Activated B cell treated with CpG ODN at 0.5 μM for 24 hours (primary cell): ENCODE measurements around the gene CIPC. TPM values are rescaled to one million over a fixed set of nuclear protein-coding genes. Genes with fewer than 3 reads are reported as not detected.

Experiments used
- ATAC-seq: fragments of 200-7000 bp; cut with Tn5 transposase; one replicate; pipeline ENCODE4 v1.10.0; 2021; ENCODE audit warnings: low read depth, mild to moderate bottlenecking, moderate library complexity
- CTCF ChIA-PET: fragments of 350-600 bp; sonication (Branson Sonifier 250); formaldehyde crosslinking; loops from one replicate; lab custom pipeline; 2021; ENCODE audit warnings: antibody characterized with exemption; lab: Charles Lee
- POLR2A ChIA-PET: fragments of 350-600 bp; sonication (Branson Sonifier 250); formaldehyde crosslinking; loops from one replicate; lab custom pipeline; 2021; ENCODE audit warnings: antibody characterized with exemption; lab: Charles Lee
- DNase-seq: peaks from one replicate; pipeline ENCODE4 v3.0.0; 2022
- H3K27ac Mint-ChIP-seq: one replicate; pipeline ENCODE4 v1.8.0; 2020; ENCODE audit warnings: mixed read lengths
- H3K27me3 Mint-ChIP-seq: one replicate; pipeline ENCODE4 v1.8.0; 2021; ENCODE audit warnings: mixed read lengths
- H3K36me3 Mint-ChIP-seq: one replicate; pipeline ENCODE4 v1.8.0; 2021; ENCODE audit warnings: low read depth, mixed read lengths
- H3K4me1 Mint-ChIP-seq: one replicate; pipeline ENCODE4 v1.8.0; 2021; ENCODE audit warnings: mixed read lengths
- H3K4me3 Mint-ChIP-seq: one replicate; pipeline ENCODE4 v1.8.0; 2020; ENCODE audit warnings: mild to moderate bottlenecking, mixed read lengths
- H3K9me3 Mint-ChIP-seq: one replicate; pipeline ENCODE4 v1.8.0; 2020; ENCODE audit warnings: mixed read lengths
- CTCF ChIP-seq: fragments of 200-600 bp; IDR thresholded peaks from one replicate; pipeline ENCODE4 v1.8.0; 2022; ENCODE audit warnings: antibody characterized with exemption, mild to moderate bottlenecking
- intact Hi-C: fragments of 100-400 bp; cut with micrococcal nuclease; formaldehyde crosslinking; loops from one replicate; pipeline ENCODE4 v1.15.1; 2024
- total RNA-seq: library from RNA; stranded (reverse); gene quantifications from 2 replicates; pipeline ENCODE4 v1.2.3, GENCODE V29; 2022

Gene CIPC
- total RNA-seq, 1 donor from 2014 or later, result 26.6 TPM

- TF ChIP-seq CTCF, result no peak
- H3K27me3 Mint-ChIP-seq, result peaks cover 33% of the 10 kb centered on the region
- H3K27ac Mint-ChIP-seq, result no peak overlapping the region
- ChIA-PET POLR2A (no interaction called here), CTCF (no interaction called here)
- no peaks in the 10 kb centered on the region for H3K9me3 Mint-ChIP-seq
- H3K4me3 Mint-ChIP-seq, result no peak overlapping the region
- ATAC-seq (no peak), DNase-seq (no peak)
- no peaks in the 10 kb centered on the region for H3K36me3 Mint-ChIP-seq
- intact Hi-C loops, result loop anchor here (10.0 kb wide), 1 partner anchor 1614 kb away; no protein-coding TSS in a partner anchor
- peaks cover 22% of the 10 kb centered on the region for H3K4me1 Mint-ChIP-seq
These were observed 30.4 kb downstream of the CIPC start for GRCh38 chr14:77128414-77128891.

- H3K36me3 Mint-ChIP-seq, result no peaks in the 10 kb centered on the region
- H3K27ac Mint-ChIP-seq, result no peak overlapping the region
- ChIA-PET CTCF (no interaction called here), POLR2A (no interaction called here)
- no peak for TF ChIP-seq CTCF
- H3K4me3 Mint-ChIP-seq, result no peak overlapping the region
- H3K4me1 Mint-ChIP-seq, result peaks cover 5% of the 10 kb centered on the region
- no peaks in the 10 kb centered on the region for H3K9me3 Mint-ChIP-seq
- ATAC-seq, result no peak
- no peak for DNase-seq
- intact Hi-C loops, result no loop called here
- peaks cover 50% of the 10 kb centered on the region for H3K27me3 Mint-ChIP-seq
These were observed 32.3 kb downstream of the CIPC start for GRCh38 chr14:77130386-77130785.

- Mint-ChIP-seq H3K4me3 (no peak overlapping the region), H3K9me3 (no peaks in the 10 kb centered on the region), H3K27me3 (peaks cover 55% of the 10 kb centered on the region), H3K36me3 (no peaks in the 10 kb centered on the region), H3K27ac (no peak overlapping the region), H3K4me1 (no peaks in the 10 kb centered on the region)
- DNase-seq, result no peak
- ATAC-seq, result no peak
- ChIA-PET CTCF (no interaction called here), POLR2A (no interaction called here)
- TF ChIP-seq CTCF, result no peak
- intact Hi-C loops, result no loop called here
These were observed 33.1 kb downstream of the CIPC start for GRCh38 chr14:77131206-77131605.

GRCh38 chr14:77131871-77132486 lies 33.9 kb downstream of the CIPC start:
- Mint-ChIP-seq H3K27me3 (peaks cover 60% of the 10 kb centered on the region), H3K27ac (no peak overlapping the region), H3K9me3 (no peaks in the 10 kb centered on the region), H3K36me3 (no peaks in the 10 kb centered on the region), H3K4me3 (no peak overlapping the region), H3K4me1 (no peaks in the 10 kb centered on the region)
- ChIA-PET CTCF (no interaction called here), POLR2A (no interaction called here)
- ATAC-seq (no peak), DNase-seq (no peak)
- no peak for TF ChIP-seq CTCF
- intact Hi-C loops, result no loop called here

GRCh38 chr14:77133720-77134338 lies 35.8 kb downstream of the CIPC start:
- DNase-seq, result peak; percentile 50
- intact Hi-C loops, result no loop called here
- Mint-ChIP-seq H3K9me3 (no peaks in the 10 kb centered on the region), H3K4me1 (peaks cover 2% of the 10 kb centered on the region), H3K27ac (no peak overlapping the region), H3K4me3 (no peak overlapping the region), H3K27me3 (peaks cover 73% of the 10 kb centered on the region), H3K36me3 (no peaks in the 10 kb centered on the region)
- TF ChIP-seq CTCF, result no peak
- POLR2A ChIA-PET, result interaction anchor here (0.6 to 2.0 kb wide), 3 partner anchors 10 to 105 kb away, joined by 3 to 6 read pairs (median 4); no protein-coding TSS in a partner anchor
- ATAC-seq, result peak; percentile 98
- CTCF ChIA-PET, result interaction anchor here (1.1 to 2.3 kb wide), 5 partner anchors 10 to 39 kb away, joined by 3 to 9 read pairs (median 4); no protein-coding TSS in a partner anchor
